HG03442 (cell line): Measurements from ENCODE around the gene LYPD1.

Source experiments
- ATAC-seq: cut with Tn5 transposase; IDR thresholded peaks from one replicate; pipeline ENCODE4 v1.9.1; 2021; ENCODE audit warnings: mild to moderate bottlenecking, moderate library complexity; ENCODE audit not compliant: unreplicated experiment

Gene LYPD1

GRCh38 chr2:132638313-132639040 lies 31.5 kb downstream of the LYPD1 start:
- ATAC-seq, result no peak

GRCh38 chr2:132636346-132636745 lies 33.7 kb downstream of the LYPD1 start:
- ATAC-seq, result no peak

GRCh38 chr2:132633635-132634034 lies 36.4 kb downstream of the LYPD1 start:
- no peak for ATAC-seq

GRCh38 chr2:132632000-132632649 lies 37.9 kb downstream of the LYPD1 start:
- no peak for ATAC-seq

- ATAC-seq, result no peak
Observed at GRCh38 chr2:132627536-132627935, 42.5 kb downstream of the LYPD1 start.

- no peak for ATAC-seq
Observed at GRCh38 chr2:132623096-132623839, 46.7 kb downstream of the LYPD1 start.

- ATAC-seq, result no peak
Observed at GRCh38 chr2:132621131-132621875, 48.7 kb downstream of the LYPD1 start.

- ATAC-seq, result no peak
Observed at GRCh38 chr2:132620115-132620514, 49.9 kb downstream of the LYPD1 start.

GRCh38 chr2:132618734-132619133 lies 51.3 kb downstream of the LYPD1 start:
- ATAC-seq, result no peak

GRCh38 chr2:132617989-132618388 lies 52.0 kb downstream of the LYPD1 start:
- ATAC-seq, result no peak

GRCh38 chr2:132615329-132616085 lies 54.5 kb downstream of the LYPD1 start:
- no peak for ATAC-seq

GRCh38 chr2:132611719-132612118 lies 58.3 kb downstream of the LYPD1 start:
- ATAC-seq, result no peak

GRCh38 chr2:132609101-132609890 lies 60.7 kb downstream of the LYPD1 start:
- ATAC-seq, result no peak

- ATAC-seq, result no peak
Observed at GRCh38 chr2:132608311-132608710, 61.7 kb downstream of the LYPD1 start.

- no peak for ATAC-seq
Observed at GRCh38 chr2:132607426-132608090, 62.4 kb downstream of the LYPD1 start.

- ATAC-seq, result no peak
Observed at GRCh38 chr2:132606649-132607048, 63.4 kb downstream of the LYPD1 start.

GRCh38 chr2:132605236-132606180 lies 64.5 kb downstream of the LYPD1 start:
- no peak for ATAC-seq

GRCh38 chr2:132604561-132604960 lies 65.4 kb downstream of the LYPD1 start:
- ATAC-seq, result no peak
